CD4-positive, alpha-beta T cell treated with Interleukin-21 for 1 hour (primary cell): ENCODE data around the gene CADM2.

Experiments
- DNase-seq: peaks from one replicate; pipeline ENCODE4 v3.0.0-alpha.2; 2020

Gene CADM2

GRCh38 chr3:86046436-86047136 is 1087.8 kb downstream of the CADM2 start:
- DNase-seq, result no peak

DNA sequence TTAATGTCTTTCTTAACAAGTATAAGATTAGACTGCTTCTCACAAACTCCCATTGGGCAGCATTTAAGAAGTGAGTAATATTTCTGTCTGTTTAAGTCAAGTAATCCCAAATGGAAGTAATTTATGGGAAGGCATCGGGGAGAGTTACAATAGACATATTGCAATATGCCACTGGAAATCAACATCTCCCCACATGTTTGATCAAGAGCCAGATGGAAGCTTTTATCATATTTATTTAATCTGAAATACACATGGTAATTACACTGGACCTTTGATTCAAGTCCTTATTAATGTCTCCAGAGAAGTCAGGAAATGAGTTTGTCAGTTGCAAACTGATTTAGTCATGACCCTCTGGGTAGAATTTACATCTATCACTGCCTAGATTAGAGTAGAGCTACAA is 1088.4 kb downstream of the CADM2 start:
- DNase-seq, result no peak

- DNase-seq, result no peak
These were observed 1092.3 kb downstream of the CADM2 start for GRCh38 chr3:86051058-86051457.

DNA sequence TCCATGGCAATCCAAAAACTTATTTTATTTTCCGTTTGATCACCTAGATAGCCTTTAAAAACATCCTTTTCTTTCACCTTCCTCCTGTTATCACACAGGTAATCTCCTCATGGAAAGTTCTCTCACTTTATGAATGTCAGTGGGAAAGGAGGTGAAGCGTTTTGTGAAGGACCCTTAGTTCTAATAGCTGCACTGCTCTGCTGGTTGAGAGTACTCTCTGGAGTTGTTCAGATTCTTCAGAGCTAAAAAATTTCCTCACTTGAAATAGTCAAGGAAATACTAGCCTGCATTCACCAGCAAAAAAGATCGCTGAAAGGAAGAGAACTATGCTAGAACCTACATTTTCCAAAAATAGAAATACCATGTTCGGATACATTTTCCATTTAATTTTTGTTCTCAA is 1097.2 kb downstream of the CADM2 start:
- DNase-seq, result no peak

- no peak for DNase-seq
These were observed 1098.2 kb downstream of the CADM2 start for GRCh38 chr3:86056962-86057361.

GRCh38 chr3:86073799-86074198 is 1115.0 kb downstream of the CADM2 start:
- no peak for DNase-seq

DNA sequence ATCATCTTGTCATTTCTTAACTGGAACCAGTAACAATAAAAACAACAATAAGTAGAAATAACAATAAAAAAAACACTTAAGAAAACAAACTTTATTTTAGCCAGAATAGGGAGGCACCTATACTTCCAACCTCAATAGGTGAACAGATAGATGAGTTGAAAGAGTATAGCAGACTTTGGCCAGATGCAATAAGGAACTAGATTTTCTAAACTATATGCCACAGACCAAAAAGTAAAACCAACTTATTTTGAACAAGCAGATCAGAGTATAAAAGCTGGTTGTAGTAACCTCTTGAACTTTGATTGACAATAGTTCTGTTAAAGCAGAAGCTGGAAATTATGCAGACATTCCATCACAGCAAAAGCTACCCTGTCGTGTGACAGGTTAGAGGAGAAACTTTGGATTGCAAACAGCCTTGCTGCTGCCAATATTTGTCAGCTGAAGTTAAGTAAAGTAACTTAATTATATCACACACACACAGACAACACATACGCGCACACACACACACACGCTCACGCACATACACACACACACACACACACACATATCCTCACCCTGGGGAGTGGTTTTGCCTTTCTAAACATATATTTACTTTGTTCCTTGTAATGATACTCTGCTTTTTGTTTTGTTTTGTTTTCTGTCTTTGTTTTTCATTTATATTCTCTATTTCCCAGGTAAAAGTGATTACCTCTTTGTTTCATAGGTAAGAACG is 1128.5 kb downstream of the CADM2 start:
- no peak for DNase-seq

- DNase-seq, result no peak
These were observed 1145.4 kb downstream of the CADM2 start for GRCh38 chr3:86104154-86104553.

GRCh38 chr3:86109434-86109833 is 1150.6 kb downstream of the CADM2 start:
- DNase-seq, result no peak
